Right lobe of liver (tissue), 4 donors: Measurements from ENCODE around the gene YAP1.

Experiments
- POLR2A ChIP-seq: fragments of 450-650 bp; IDR thresholded peaks from one replicate; pipeline ENCODE4 v1.6.1; 2017; ENCODE audit warnings: antibody characterized with exemption, mild to moderate bottlenecking
- TF ChIP-seq, protein P1 (sequence below), 4 donors: fragments of 200-600 bp in 3 of 4; fragments of 450-650 bp in 1 of 4; IDR thresholded peaks; one replicate each; pipeline versions ENCODE4 v1.5.1 to v1.8.0; 2016 to 2022; ENCODE audit warnings: antibody characterized with exemption in 4 of 4, mild to moderate bottlenecking in 2 of 4
- donor health status: DM: no; HTN: no; CAD: no.
- donor health status: DM: no; HTN: no; CAD: no.
- donor health status: DM: no; HTN: yes; CAD: no.

DNA sequence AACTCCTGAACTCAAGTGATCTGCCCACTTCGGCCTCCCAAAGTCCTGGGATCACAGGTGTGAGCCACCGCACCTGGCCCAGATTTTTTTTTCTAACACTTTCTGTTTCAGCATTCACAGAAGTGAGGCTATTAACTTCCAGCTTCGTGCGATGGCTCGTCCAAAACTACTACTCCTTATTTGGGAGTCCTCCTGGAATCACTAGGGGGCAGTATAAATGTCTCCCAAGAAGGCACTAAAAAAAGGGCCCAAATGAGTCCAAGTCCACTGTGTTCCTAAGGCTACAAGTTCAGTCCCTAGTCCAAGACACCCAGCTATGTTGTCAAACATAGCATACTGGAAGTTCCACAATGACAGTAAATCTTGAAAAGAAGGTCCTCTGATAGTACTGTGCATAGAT lies 143.8 kb downstream of the YAP1 start:
- TF ChIP-seq, protein P1, sequence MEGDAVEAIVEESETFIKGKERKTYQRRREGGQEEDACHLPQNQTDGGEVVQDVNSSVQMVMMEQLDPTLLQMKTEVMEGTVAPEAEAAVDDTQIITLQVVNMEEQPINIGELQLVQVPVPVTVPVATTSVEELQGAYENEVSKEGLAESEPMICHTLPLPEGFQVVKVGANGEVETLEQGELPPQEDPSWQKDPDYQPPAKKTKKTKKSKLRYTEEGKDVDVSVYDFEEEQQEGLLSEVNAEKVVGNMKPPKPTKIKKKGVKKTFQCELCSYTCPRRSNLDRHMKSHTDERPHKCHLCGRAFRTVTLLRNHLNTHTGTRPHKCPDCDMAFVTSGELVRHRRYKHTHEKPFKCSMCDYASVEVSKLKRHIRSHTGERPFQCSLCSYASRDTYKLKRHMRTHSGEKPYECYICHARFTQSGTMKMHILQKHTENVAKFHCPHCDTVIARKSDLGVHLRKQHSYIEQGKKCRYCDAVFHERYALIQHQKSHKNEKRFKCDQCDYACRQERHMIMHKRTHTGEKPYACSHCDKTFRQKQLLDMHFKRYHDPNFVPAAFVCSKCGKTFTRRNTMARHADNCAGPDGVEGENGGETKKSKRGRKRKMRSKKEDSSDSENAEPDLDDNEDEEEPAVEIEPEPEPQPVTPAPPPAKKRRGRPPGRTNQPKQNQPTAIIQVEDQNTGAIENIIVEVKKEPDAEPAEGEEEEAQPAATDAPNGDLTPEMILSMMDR (IDR thresholded peaks at IDR 0.05) = peak in 2 of 4 donors; percentile 29 to 41
- TF ChIP-seq POLR2A = no peak
